HEK293 (cell line): Measurements from ENCODE around the gene CNOT6L.
A peak's percentile ranks its signal among the peaks of the same experiment; 100 is the strongest.

Experiments
- EGR2 ChIP-seq: fragments of 450-650 bp; formaldehyde crosslinking; IDR thresholded peaks from 2 replicates; pipeline ENCODE4 v1.5.1; 2016; ENCODE audit warnings: low read depth, missing biosample characterization, missing genetic modification characterization
- HOXD13 ChIP-seq: sonication (generic); formaldehyde crosslinking; IDR thresholded peaks from 2 replicates; pipeline ENCODE4 v1.8.0; 2022; ENCODE audit warnings: missing genetic modification reagents, borderline replicate concordance
- KLF16 ChIP-seq: fragments of 450-650 bp; formaldehyde crosslinking; IDR thresholded peaks from 2 replicates; pipeline ENCODE4 v1.5.1; 2017; ENCODE audit warnings: missing biosample characterization, missing genetic modification characterization
- KLF7 ChIP-seq: fragments of 450-650 bp; formaldehyde crosslinking; IDR thresholded peaks from 2 replicates; pipeline ENCODE4 v1.5.1; 2016; ENCODE audit warnings: missing biosample characterization, missing genetic modification characterization, borderline replicate concordance
- OVOL3 ChIP-seq: fragments of 450-650 bp; formaldehyde crosslinking; IDR thresholded peaks from 2 replicates; pipeline ENCODE4 v1.5.1; 2016; ENCODE audit warnings: missing biosample characterization, missing genetic modification characterization
- SALL2 ChIP-seq: fragments of 450-650 bp; formaldehyde crosslinking; IDR thresholded peaks from 2 replicates; pipeline ENCODE4 v1.5.0; 2017; ENCODE audit warnings: missing biosample characterization, mild to moderate bottlenecking, missing genetic modification characterization, borderline replicate concordance
- SCRT2 ChIP-seq: fragments of 450-650 bp; formaldehyde crosslinking; IDR thresholded peaks from 2 replicates; pipeline ENCODE4 v1.5.1; 2016; ENCODE audit warnings: missing biosample characterization, missing genetic modification characterization
- SP7 ChIP-seq: fragments of 450-650 bp; formaldehyde crosslinking; IDR thresholded peaks from 2 replicates; pipeline ENCODE4 v1.5.1; 2016; ENCODE audit warnings: missing biosample characterization, missing genetic modification characterization
- ZBTB1 ChIP-seq: fragments of 450-650 bp; formaldehyde crosslinking; IDR thresholded peaks from 2 replicates; pipeline ENCODE4 v1.5.1; 2016; ENCODE audit warnings: missing biosample characterization, missing genetic modification characterization
- ZBTB17 ChIP-seq: fragments of 450-650 bp; formaldehyde crosslinking; IDR thresholded peaks from 2 replicates; pipeline ENCODE4 v1.5.1; 2016; ENCODE audit warnings: missing biosample characterization, missing genetic modification characterization
- ZEB2 ChIP-seq: fragments of 450-650 bp; formaldehyde crosslinking; IDR thresholded peaks from 2 replicates; pipeline ENCODE4 v1.5.1; 2016; ENCODE audit warnings: missing biosample characterization, missing genetic modification characterization
- ZNF146 ChIP-seq: fragments of 450-650 bp; formaldehyde crosslinking; IDR thresholded peaks from 2 replicates; pipeline ENCODE4 v1.5.1; 2016; ENCODE audit warnings: missing biosample characterization, missing genetic modification characterization
- ZNF157 ChIP-seq: fragments of 450-650 bp; formaldehyde crosslinking; IDR thresholded peaks from 2 replicates; pipeline ENCODE4 v1.5.1; 2016; ENCODE audit warnings: missing biosample characterization, missing genetic modification characterization
- ZNF221 ChIP-seq: fragments of 450-650 bp; formaldehyde crosslinking; IDR thresholded peaks from 2 replicates; pipeline ENCODE4 v1.5.1; 2017; ENCODE audit warnings: missing biosample characterization, missing genetic modification characterization, borderline replicate concordance
- ZNF266 ChIP-seq: fragments of 450-650 bp; formaldehyde crosslinking; IDR thresholded peaks from 2 replicates; pipeline ENCODE4 v1.5.1; 2016; ENCODE audit warnings: missing biosample characterization, missing genetic modification characterization, low read depth
- ZNF274 ChIP-seq, 2 experiments: fragments of 200-500 bp in 1 of 2; fragments of 450-650 bp in 1 of 2; sonication (Bioruptor generic) in 1 of 2; formaldehyde crosslinking in 1 of 2; IDR thresholded peaks; 2 replicates each; pipeline versions ENCODE4 v1.5.1 to v1.6.1; 2014 to 2016; ENCODE audit warnings: borderline replicate concordance in 1 of 2, inconsistent platforms in 1 of 2, low read length in 1 of 2, missing biosample characterization in 1 of 2, missing genetic modification characterization in 1 of 2
- ZNF596 ChIP-seq: fragments of 450-650 bp; IDR thresholded peaks from 2 replicates; pipeline ENCODE4 v1.5.0; 2018; ENCODE audit warnings: missing biosample characterization, mild to moderate bottlenecking, missing genetic modification characterization, moderate library complexity
- ZNF654 ChIP-seq: fragments of 450-650 bp; formaldehyde crosslinking; IDR thresholded peaks from 2 replicates; pipeline ENCODE4 v1.5.1; 2016; ENCODE audit warnings: low read depth, missing biosample characterization, missing genetic modification characterization
- ZNF664 ChIP-seq: fragments of 450-650 bp; formaldehyde crosslinking; IDR thresholded peaks from 2 replicates; pipeline ENCODE4 v1.5.1; 2016; ENCODE audit warnings: missing biosample characterization, missing genetic modification characterization
- ZNF670 ChIP-seq: fragments of 450-650 bp; formaldehyde crosslinking; IDR thresholded peaks from 2 replicates; pipeline ENCODE4 v1.5.1; 2016; ENCODE audit warnings: missing biosample characterization, missing genetic modification characterization, low read depth
- ZNF776 ChIP-seq: fragments of 450-650 bp; formaldehyde crosslinking; IDR thresholded peaks from 2 replicates; pipeline ENCODE4 v1.5.0; 2017; ENCODE audit warnings: missing biosample characterization, missing genetic modification characterization, borderline replicate concordance
- ZNF777 ChIP-seq: fragments of 450-650 bp; formaldehyde crosslinking; IDR thresholded peaks from 2 replicates; pipeline ENCODE4 v1.5.1; 2017; ENCODE audit warnings: missing biosample characterization, missing genetic modification characterization, borderline replicate concordance
- TF ChIP-seq, protein P1 (sequence below): fragments of 450-650 bp; formaldehyde crosslinking; optimal IDR thresholded peaks from 2 replicates; pipeline ENCODE3; 2016; ENCODE audit warnings: missing biosample characterization, mild to moderate bottlenecking, missing genetic modification characterization
- TF ChIP-seq, protein P2 (sequence below): fragments of 450-650 bp; formaldehyde crosslinking; IDR thresholded peaks from 2 replicates; pipeline ENCODE4 v1.5.1; 2016; ENCODE audit warnings: missing biosample characterization, missing genetic modification characterization
- TF ChIP-seq, protein P3 (sequence below): fragments of 450-650 bp; IDR thresholded peaks from 2 replicates; pipeline ENCODE4 v1.5.1; 2018; ENCODE audit warnings: missing biosample characterization, missing genetic modification characterization
- TF ChIP-seq, protein P4 (sequence below): fragments of 450-650 bp; formaldehyde crosslinking; IDR thresholded peaks from 2 replicates; pipeline ENCODE4 v1.5.1; 2016; ENCODE audit warnings: missing biosample characterization, missing genetic modification characterization
- TF ChIP-seq, protein P5 (sequence below): fragments of 450-650 bp; formaldehyde crosslinking; IDR thresholded peaks from 2 replicates; pipeline ENCODE4 v1.5.1; 2016; ENCODE audit warnings: missing biosample characterization, missing genetic modification characterization
- TF ChIP-seq, protein P6 (sequence below): fragments of 450-650 bp; IDR thresholded peaks from 2 replicates; pipeline ENCODE4 v1.5.1; 2018; ENCODE audit warnings: missing biosample characterization, mild to moderate bottlenecking, missing genetic modification characterization

The CNOT6L gene

DNA sequence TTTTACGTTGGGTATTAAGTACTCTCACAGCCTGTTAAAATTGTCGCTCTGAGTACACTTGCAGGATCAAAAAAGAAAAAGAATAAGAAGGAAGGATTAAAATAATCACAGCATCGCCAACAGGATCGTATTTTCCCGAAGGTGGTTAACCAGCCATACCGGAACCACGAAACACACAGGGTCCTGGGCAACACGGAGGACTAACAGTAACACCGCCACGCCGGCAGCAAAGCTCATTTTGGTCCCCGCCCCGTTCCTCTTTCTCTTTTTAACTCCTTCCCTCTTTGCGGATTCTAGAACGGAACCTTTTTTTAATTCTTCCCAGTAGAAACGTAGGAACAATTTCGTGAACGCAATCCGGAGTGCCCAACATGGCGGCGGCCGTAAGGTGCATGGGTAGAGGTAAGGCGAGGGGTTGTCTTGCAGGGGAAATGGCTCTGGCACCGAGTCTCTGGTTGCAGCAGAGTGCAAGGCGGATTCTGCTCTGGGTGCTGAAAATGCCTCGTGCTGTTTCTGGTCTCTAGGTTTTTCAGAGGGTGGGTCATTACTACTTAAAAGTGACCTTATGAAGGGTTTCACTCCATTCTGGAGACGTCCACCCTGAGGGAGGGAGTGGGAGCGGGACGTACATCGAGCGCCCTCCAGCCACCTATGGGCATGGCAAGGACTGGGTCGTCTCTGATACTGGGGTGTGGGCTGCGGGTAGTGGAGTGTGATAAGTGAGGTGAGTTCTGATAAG, 43.5 kb upstream of the CNOT6L start, which contains the start of gene MRPL1 (continued):
- TF ChIP-seq, protein P1, sequence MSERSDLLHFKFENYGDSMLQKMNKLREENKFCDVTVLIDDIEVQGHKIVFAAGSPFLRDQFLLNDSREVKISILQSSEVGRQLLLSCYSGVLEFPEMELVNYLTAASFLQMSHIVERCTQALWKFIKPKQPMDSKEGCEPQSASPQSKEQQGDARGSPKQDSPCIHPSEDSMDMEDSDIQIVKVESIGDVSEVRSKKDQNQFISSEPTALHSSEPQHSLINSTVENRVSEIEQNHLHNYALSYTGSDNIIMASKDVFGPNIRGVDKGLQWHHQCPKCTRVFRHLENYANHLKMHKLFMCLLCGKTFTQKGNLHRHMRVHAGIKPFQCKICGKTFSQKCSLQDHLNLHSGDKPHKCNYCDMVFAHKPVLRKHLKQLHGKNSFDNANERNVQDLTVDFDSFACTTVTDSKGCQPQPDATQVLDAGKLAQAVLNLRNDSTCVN (tag by site-specific recombination): no peak
- TF ChIP-seq ZNF146: no peak
- no peak for TF ChIP-seq ZNF221 (tag by site-specific recombination)
- TF ChIP-seq ZBTB1 (tag by site-specific recombination): no peak
- TF ChIP-seq, protein P2, sequence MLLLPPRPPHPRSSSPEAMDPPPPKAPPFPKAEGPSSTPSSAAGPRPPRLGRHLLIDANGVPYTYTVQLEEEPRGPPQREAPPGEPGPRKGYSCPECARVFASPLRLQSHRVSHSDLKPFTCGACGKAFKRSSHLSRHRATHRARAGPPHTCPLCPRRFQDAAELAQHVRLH (tag by site-specific recombination): peak; percentile 94
- no peak for TF ChIP-seq ZNF664 (tag by site-specific recombination)
- peak; percentile 87 for TF ChIP-seq ZBTB17 (tag by site-specific recombination)
- TF ChIP-seq, protein P3, sequence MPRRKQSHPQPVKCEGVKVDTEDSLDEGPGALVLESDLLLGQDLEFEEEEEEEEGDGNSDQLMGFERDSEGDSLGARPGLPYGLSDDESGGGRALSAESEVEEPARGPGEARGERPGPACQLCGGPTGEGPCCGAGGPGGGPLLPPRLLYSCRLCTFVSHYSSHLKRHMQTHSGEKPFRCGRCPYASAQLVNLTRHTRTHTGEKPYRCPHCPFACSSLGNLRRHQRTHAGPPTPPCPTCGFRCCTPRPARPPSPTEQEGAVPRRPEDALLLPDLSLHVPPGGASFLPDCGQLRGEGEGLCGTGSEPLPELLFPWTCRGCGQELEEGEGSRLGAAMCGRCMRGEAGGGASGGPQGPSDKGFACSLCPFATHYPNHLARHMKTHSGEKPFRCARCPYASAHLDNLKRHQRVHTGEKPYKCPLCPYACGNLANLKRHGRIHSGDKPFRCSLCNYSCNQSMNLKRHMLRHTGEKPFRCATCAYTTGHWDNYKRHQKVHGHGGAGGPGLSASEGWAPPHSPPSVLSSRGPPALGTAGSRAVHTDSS (tag by site-specific recombination): no peak; the same call in 1 of the 2 replicates
- no peak for TF ChIP-seq EGR2 (tag by site-specific recombination)
- peak; percentile 86 for TF ChIP-seq KLF16 (tag by site-specific recombination)
- TF ChIP-seq SP7 (tag by site-specific recombination): peak; percentile 80
- TF ChIP-seq ZNF596: no peak
- TF ChIP-seq HOXD13: no peak
- peak; percentile 44; the same call in 1 of the 2 replicates for TF ChIP-seq KLF7 (tag by site-specific recombination)
- no peak for TF ChIP-seq ZNF670 (tag by site-specific recombination)
- TF ChIP-seq ZNF274 (IDR thresholded peaks at IDR 0.05; ENCODE audit: low read length): no peak
- no peak for TF ChIP-seq ZNF274 (tag by site-specific recombination; IDR thresholded peaks at IDR 0.05; ENCODE audit: borderline replicate concordance)
- TF ChIP-seq, protein P4, sequence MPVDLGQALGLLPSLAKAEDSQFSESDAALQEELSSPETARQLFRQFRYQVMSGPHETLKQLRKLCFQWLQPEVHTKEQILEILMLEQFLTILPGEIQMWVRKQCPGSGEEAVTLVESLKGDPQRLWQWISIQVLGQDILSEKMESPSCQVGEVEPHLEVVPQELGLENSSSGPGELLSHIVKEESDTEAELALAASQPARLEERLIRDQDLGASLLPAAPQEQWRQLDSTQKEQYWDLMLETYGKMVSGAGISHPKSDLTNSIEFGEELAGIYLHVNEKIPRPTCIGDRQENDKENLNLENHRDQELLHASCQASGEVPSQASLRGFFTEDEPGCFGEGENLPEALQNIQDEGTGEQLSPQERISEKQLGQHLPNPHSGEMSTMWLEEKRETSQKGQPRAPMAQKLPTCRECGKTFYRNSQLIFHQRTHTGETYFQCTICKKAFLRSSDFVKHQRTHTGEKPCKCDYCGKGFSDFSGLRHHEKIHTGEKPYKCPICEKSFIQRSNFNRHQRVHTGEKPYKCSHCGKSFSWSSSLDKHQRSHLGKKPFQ (tag by site-specific recombination): peak; percentile 37; the same call in 1 of the 2 replicates
- no peak; the same call in 1 of the 2 replicates for TF ChIP-seq ZNF654 (tag by site-specific recombination)
- no peak for TF ChIP-seq OVOL3
- TF ChIP-seq ZNF266: no peak
- TF ChIP-seq ZNF776: no peak
- TF ChIP-seq SALL2 (tag by site-specific recombination): no peak
- TF ChIP-seq ZNF777: no peak; the same call in 1 of the 2 replicates
- no peak; the same call in 1 of the 2 replicates for TF ChIP-seq SCRT2 (tag by site-specific recombination)
- no peak for TF ChIP-seq ZNF157 (tag by site-specific recombination)
- TF ChIP-seq, protein P5, sequence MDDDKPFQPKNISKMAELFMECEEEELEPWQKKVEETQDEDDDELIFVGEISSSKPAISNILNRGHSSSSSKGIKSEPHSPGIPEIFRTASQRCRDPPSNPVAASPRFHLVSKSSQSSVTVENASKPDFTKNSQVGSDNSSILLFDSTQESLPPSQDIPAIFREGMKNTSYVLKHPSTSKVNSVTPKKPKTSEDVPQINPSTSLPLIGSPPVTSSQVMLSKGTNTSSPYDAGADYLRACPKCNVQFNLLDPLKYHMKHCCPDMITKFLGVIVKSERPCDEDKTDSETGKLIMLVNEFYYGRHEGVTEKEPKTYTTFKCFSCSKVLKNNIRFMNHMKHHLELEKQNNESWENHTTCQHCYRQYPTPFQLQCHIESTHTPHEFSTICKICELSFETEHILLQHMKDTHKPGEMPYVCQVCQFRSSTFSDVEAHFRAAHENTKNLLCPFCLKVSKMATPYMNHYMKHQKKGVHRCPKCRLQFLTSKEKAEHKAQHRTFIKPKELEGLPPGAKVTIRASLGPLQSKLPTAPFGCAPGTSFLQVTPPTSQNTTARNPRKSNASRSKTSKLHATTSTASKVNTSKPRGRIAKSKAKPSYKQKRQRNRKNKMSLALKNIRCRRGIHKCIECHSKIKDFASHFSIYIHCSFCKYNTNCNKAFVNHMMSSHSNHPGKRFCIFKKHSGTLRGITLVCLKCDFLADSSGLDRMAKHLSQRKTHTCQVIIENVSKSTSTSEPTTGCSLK (tag by site-specific recombination): no peak
- TF ChIP-seq ZEB2 (tag by site-specific recombination): peak; percentile 74
- TF ChIP-seq, protein P6, sequence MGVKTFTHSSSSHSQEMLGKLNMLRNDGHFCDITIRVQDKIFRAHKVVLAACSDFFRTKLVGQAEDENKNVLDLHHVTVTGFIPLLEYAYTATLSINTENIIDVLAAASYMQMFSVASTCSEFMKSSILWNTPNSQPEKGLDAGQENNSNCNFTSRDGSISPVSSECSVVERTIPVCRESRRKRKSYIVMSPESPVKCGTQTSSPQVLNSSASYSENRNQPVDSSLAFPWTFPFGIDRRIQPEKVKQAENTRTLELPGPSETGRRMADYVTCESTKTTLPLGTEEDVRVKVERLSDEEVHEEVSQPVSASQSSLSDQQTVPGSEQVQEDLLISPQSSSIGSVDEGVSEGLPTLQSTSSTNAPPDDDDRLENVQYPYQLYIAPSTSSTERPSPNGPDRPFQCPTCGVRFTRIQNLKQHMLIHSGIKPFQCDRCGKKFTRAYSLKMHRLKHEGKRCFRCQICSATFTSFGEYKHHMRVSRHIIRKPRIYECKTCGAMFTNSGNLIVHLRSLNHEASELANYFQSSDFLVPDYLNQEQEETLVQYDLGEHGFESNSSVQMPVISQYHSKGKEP (tag by site-specific recombination): peak; percentile 52; the same call in 1 of the 2 replicates
